ENCODE results near the gene BTBD6. TPM values are rescaled to one million over a fixed set of nuclear protein-coding genes. Genes with fewer than 3 reads are reported as not detected.

BTBD6 gene
- total RNA-seq, 1 donor from 2014 or later, result 31.9 TPM

- DNase-seq (ENCODE audit: low spot score, unreplicated experiment), result no peak
- TF ChIP-seq CTCF (IDR thresholded peaks at IDR 0.05; ENCODE audit: unreplicated experiment), result no peak
- no peaks in the 10 kb centered on the region for H3K4me1 Mint-ChIP-seq (ENCODE audit: low read depth)
- no peak overlapping the region for H3K27ac Mint-ChIP-seq
- no peaks in the 10 kb centered on the region for H3K27me3 Mint-ChIP-seq
- no peak overlapping the region for H3K4me3 Mint-ChIP-seq (ENCODE audit: low read depth)
- no peaks in the 10 kb centered on the region for H3K9me3 Mint-ChIP-seq (ENCODE audit: low read depth)
- peaks cover 5% of the 10 kb centered on the region for H3K36me3 Mint-ChIP-seq (ENCODE audit: insufficient read depth)
Observed at GRCh38 chr14:105216490-105217247, 31.7 kb upstream of the BTBD6 start.

GRCh38 chr14:105217774-105218173 lies 30.6 kb upstream of the BTBD6 start:
- DNase-seq (ENCODE audit: low spot score, unreplicated experiment), result no peak
- Mint-ChIP-seq H3K36me3 (ENCODE audit: insufficient read depth) (peaks cover 5% of the 10 kb centered on the region), H3K4me1 (ENCODE audit: low read depth) (no peaks in the 10 kb centered on the region), H3K9me3 (ENCODE audit: low read depth) (no peaks in the 10 kb centered on the region), H3K27me3 (no peaks in the 10 kb centered on the region), H3K27ac (no peak overlapping the region), H3K4me3 (ENCODE audit: low read depth) (no peak overlapping the region)
- no peak for TF ChIP-seq CTCF (IDR thresholded peaks at IDR 0.05; ENCODE audit: unreplicated experiment)

GRCh38 chr14:105218611-105219010 lies 29.7 kb upstream of the BTBD6 start:
- Mint-ChIP-seq H3K9me3 (ENCODE audit: low read depth) (no peaks in the 10 kb centered on the region), H3K36me3 (ENCODE audit: insufficient read depth) (peaks cover 10% of the 10 kb centered on the region), H3K27me3 (no peaks in the 10 kb centered on the region), H3K4me3 (ENCODE audit: low read depth) (no peak overlapping the region), H3K27ac (no peak overlapping the region), H3K4me1 (ENCODE audit: low read depth) (no peaks in the 10 kb centered on the region)
- DNase-seq (ENCODE audit: low spot score, unreplicated experiment), result no peak
- no peak for TF ChIP-seq CTCF (IDR thresholded peaks at IDR 0.05; ENCODE audit: unreplicated experiment)

- H3K4me3 Mint-ChIP-seq (ENCODE audit: low read depth), result no peak overlapping the region
- no peak overlapping the region for H3K27ac Mint-ChIP-seq
- no peaks in the 10 kb centered on the region for H3K4me1 Mint-ChIP-seq (ENCODE audit: low read depth)
- DNase-seq (ENCODE audit: low spot score, unreplicated experiment), result no peak
- H3K27me3 Mint-ChIP-seq, result no peaks in the 10 kb centered on the region
- TF ChIP-seq CTCF (IDR thresholded peaks at IDR 0.05; ENCODE audit: unreplicated experiment), result no peak
- H3K36me3 Mint-ChIP-seq (ENCODE audit: insufficient read depth), result peaks cover 10% of the 10 kb centered on the region
- no peaks in the 10 kb centered on the region for H3K9me3 Mint-ChIP-seq (ENCODE audit: low read depth)
Observed at GRCh38 chr14:105219043-105219612, 29.2 kb upstream of the BTBD6 start.

GRCh38 chr14:105219753-105220152 lies 28.6 kb upstream of the BTBD6 start:
- H3K27me3 Mint-ChIP-seq, result no peaks in the 10 kb centered on the region

More at GRCh38 chr14:105219753-105220152, 28.6 kb upstream of the BTBD6 start:
- no peak overlapping the region for H3K27ac Mint-ChIP-seq
- H3K36me3 Mint-ChIP-seq (ENCODE audit: insufficient read depth), result peaks cover 10% of the 10 kb centered on the region
- no peaks in the 10 kb centered on the region for H3K9me3 Mint-ChIP-seq (ENCODE audit: low read depth)
- DNase-seq (ENCODE audit: low spot score, unreplicated experiment), result no peak
- TF ChIP-seq CTCF (IDR thresholded peaks at IDR 0.05; ENCODE audit: unreplicated experiment), result no peak
- H3K4me1 Mint-ChIP-seq (ENCODE audit: low read depth), result no peaks in the 10 kb centered on the region
- H3K4me3 Mint-ChIP-seq (ENCODE audit: low read depth), result no peak overlapping the region

Measured in progenitor cell of endocrine pancreas (in vitro differentiated cells).